ENCODE measurements around the gene VPS52. TPM values are rescaled to one million over a fixed set of nuclear protein-coding genes. Genes with fewer than 3 reads are reported as not detected.
A peak's percentile ranks its signal among the peaks of the same experiment; 100 is the strongest.

The VPS52 gene
- total RNA-seq, 2 donors from 2014 or later: 31.4 to 43.2 TPM

DNA sequence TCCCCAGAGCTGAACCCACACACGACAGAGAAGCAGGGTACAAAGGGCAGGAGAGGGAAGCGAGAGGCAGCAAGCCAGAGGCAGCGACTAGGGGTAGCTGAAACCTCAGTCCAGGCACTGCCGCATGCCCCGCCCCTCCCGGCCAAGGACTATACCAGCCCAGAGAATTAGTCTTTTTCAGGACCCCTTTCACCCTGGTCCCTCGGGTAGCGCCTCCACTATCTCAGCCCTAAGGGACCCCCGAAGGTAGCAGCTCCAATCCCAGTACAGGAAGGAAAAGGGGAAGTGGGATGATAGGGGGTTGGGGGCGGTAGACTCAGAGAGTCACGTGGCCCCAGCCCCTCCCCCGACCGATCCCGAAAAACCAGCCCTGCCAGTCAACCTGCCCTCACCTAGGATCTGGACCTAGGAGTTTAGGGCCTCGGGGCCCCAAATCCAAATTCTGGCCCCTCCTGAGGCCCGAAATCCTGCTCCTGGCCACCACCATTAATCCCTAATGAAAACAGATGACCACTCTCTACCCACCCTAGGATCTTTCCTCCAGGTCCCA, 25.8 kb upstream of the VPS52 start:
- no peaks in the 10 kb centered on the region for H3K9me3 ChIP-seq
- peak overlapping the region; percentile 79 for H3K4me3 ChIP-seq
- H3K27ac ChIP-seq: peak overlapping the region; percentile 74 to 92
- H3K27me3 ChIP-seq (replicated peaks; ENCODE audit: insufficient read depth): no peaks in the 10 kb centered on the region
- H3K36me3 ChIP-seq: peaks cover 15% of the 10 kb centered on the region
- no peak for ATAC-seq (ENCODE audit: insufficient number of reproducible peaks, low FRiP score, low read depth)
- TF ChIP-seq, protein P1, sequence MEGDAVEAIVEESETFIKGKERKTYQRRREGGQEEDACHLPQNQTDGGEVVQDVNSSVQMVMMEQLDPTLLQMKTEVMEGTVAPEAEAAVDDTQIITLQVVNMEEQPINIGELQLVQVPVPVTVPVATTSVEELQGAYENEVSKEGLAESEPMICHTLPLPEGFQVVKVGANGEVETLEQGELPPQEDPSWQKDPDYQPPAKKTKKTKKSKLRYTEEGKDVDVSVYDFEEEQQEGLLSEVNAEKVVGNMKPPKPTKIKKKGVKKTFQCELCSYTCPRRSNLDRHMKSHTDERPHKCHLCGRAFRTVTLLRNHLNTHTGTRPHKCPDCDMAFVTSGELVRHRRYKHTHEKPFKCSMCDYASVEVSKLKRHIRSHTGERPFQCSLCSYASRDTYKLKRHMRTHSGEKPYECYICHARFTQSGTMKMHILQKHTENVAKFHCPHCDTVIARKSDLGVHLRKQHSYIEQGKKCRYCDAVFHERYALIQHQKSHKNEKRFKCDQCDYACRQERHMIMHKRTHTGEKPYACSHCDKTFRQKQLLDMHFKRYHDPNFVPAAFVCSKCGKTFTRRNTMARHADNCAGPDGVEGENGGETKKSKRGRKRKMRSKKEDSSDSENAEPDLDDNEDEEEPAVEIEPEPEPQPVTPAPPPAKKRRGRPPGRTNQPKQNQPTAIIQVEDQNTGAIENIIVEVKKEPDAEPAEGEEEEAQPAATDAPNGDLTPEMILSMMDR (IDR thresholded peaks at IDR 0.05): no peak
- no peak for DNase-seq (ENCODE audit: low spot score)
- peaks cover 15 to 20% of the 10 kb centered on the region in 2 donors for H3K4me1 ChIP-seq (ENCODE audit: control insufficient read depth in 1 of 2, low read depth in 2 of 2)

DNA sequence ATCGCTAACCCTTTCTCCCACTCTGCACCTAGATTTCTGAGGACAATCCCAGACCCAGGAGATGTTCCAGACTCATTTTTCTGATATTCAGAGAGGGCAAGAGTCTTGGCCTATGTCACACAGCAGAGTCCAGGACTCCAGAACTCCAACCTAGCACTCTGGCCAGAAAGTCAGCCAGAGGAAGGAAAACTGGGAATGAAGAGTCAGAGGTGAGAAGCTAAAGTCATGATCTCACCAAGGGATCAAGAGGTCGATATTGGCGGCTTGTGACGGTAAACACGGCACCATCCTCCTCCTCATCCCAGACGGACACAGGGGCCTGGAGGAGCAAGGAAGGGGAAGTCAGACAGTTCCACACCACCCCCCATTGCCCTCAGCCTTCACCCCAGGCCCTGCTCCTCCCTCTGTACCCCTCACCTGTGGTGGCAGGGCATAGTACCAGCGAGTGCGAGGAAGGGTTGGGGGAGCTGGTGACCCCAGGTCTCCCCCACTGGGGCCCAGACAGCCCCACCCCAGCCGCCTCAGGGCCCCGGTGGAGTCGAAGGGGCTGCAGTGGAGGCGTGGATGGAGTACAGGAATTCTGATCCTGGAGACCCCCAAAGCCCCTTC, 25.2 kb upstream of the VPS52 start:
- peak overlapping the region; percentile 79 for H3K4me3 ChIP-seq

DNA sequence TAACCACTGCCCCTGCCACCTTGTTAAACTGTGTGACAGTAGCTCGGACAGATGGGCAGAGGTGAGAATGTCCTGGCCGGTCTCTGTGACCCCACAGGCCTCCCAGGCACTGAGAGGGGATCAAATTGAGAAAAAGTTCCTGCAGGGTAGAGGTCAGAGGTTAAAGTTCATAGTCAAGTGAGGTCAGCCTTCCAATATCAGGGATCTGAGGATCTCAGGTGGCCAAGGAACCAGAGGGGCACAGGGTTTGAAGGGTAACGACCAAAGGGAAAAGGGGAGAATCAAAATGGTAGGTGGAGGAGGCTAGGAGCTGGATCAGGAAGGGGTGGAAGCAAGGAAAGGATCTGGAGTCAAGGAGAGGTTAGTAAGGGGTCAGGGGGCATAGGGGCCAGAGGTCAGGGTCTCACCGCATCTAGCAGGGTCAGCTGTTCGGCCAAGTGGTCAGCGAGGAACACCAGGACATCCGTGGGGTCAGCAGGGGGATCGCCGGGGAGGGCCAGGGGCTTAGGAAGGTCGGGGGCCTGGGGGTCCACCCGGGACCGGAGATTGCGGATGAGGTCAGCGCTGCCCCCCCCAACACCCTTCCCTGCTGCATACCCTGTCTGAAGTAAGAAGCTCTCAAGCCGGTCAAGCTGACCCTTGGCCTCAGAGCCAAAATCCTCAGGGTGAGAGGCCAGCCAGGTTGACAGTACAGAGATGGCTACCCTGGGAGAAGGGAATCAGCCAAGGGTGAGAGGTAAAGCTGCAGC, 24.1 kb upstream of the VPS52 start:
- Histone ChIP-seq H3K36me3 (peaks cover 26% of the 10 kb centered on the region), H3K27ac (no peak overlapping the region), H3K9me3 (no peaks in the 10 kb centered on the region), H3K4me1 (ENCODE audit: control insufficient read depth in 1 of 2, low read depth in 2 of 2) (peaks cover 15 to 18% of the 10 kb centered on the region in 2 donors), H3K27me3 (replicated peaks; ENCODE audit: insufficient read depth) (no peaks in the 10 kb centered on the region), H3K4me3 (no peak overlapping the region)
- ATAC-seq (ENCODE audit: insufficient number of reproducible peaks, low FRiP score, low read depth) (no peak), DNase-seq (ENCODE audit: low spot score) (no peak)
- TF ChIP-seq, protein P1 (IDR thresholded peaks at IDR 0.05): no peak

More for the DNA sequence above, 25.2 kb upstream of the VPS52 start:
- Histone ChIP-seq H3K27me3 (replicated peaks; ENCODE audit: insufficient read depth) (no peaks in the 10 kb centered on the region), H3K9me3 (no peaks in the 10 kb centered on the region), H3K27ac (peak overlapping the region; percentile 74 to 92), H3K36me3 (peaks cover 20% of the 10 kb centered on the region), H3K4me1 (ENCODE audit: control insufficient read depth in 1 of 2, low read depth in 2 of 2) (peaks cover 15 to 20% of the 10 kb centered on the region in 2 donors)
- ATAC-seq (ENCODE audit: insufficient number of reproducible peaks, low FRiP score, low read depth) (no peak), DNase-seq (ENCODE audit: low spot score) (no peak)
- TF ChIP-seq, protein P1 (IDR thresholded peaks at IDR 0.05): no peak

DNA sequence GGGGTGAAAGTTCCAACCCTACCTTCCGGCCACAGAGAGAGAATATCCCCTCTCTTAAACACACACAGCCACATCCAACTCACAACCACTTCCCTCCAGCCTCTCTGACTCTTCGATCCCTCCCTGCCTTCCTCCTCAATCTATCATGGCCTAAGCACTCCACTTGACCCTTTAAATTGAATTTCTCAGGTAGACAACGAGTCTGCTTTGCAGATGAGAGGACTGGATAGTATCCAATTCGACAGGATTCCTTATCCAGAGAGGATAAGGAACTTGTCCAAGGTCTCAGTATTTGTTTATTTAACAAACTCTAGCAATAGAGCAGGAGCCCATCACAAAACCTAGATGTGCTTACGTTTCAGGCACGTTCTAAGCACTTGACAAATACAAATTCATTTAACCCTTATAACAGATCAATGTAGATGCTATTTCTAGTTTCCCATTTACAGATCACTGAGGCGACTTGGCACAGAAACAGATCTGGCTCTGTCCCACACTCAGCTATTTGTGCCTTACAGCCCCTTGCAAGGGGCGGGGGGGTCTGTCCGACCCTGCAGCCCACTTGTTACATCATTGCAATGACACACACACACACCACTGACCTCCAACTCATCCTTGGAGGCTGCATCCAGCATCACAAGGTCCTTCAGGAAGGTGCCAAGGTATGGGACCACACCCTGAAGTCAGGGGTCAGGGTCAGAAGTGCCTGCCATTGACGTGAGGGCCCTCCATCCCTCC, 22.6 kb upstream of the VPS52 start:
- Histone ChIP-seq H3K9me3 (no peaks in the 10 kb centered on the region), H3K4me3 (no peak overlapping the region), H3K27me3 (replicated peaks; ENCODE audit: insufficient read depth) (no peaks in the 10 kb centered on the region), H3K36me3 (peaks cover 26% of the 10 kb centered on the region), H3K4me1 (ENCODE audit: control insufficient read depth in 1 of 2, low read depth in 2 of 2) (peaks cover 13 to 18% of the 10 kb centered on the region in 2 donors), H3K27ac (no peak overlapping the region)
- TF ChIP-seq, protein P1 (IDR thresholded peaks at IDR 0.05): no peak
- DNase-seq (ENCODE audit: low spot score): no peak
- ATAC-seq (ENCODE audit: insufficient number of reproducible peaks, low FRiP score, low read depth): no peak

Measured in thoracic aorta (tissue), 2 donors.